K562 (cell line): ENCODE data around the gene LAMC1.

Source experiments
- ELF1 ChIP-seq: fragments of 200-800 bp; sonication (Bioruptor generic); IDR thresholded peaks from 2 replicates; pipeline ENCODE4 v1.6.1; 2016; ENCODE audit warnings: missing genetic modification characterization, missing compliant biosample characterization
- NFIC ChIP-seq: fragments of 450-650 bp; IDR thresholded peaks from 2 replicates; pipeline ENCODE4 v1.6.1; 2017; ENCODE audit warnings: mild to moderate bottlenecking, inconsistent platforms
- PHF8 ChIP-seq: fragments of 200-600 bp; sonication (generic); IDR thresholded peaks from 2 replicates; pipeline ENCODE4 v1.6.1; 2012; ENCODE audit warnings: mixed run types, mild to moderate bottlenecking, inconsistent platforms, low read length, moderate library complexity, borderline replicate concordance
- POLR2A ChIP-seq: fragments of 450-650 bp; conservative IDR thresholded peaks from 2 replicates; pipeline ENCODE4 v1.6.1; 2016
- RBFOX2 ChIP-seq: fragments of 200-400 bp; formaldehyde crosslinking; IDR thresholded peaks from 2 replicates; pipeline ENCODE4 v1.6.1; 2017; ENCODE audit warnings: low read depth, mild to moderate bottlenecking, low read length, moderate library complexity
- RBM22 ChIP-seq: fragments of 200-400 bp; formaldehyde crosslinking; IDR thresholded peaks from 2 replicates; pipeline ENCODE4 v1.6.1; 2018; ENCODE audit warnings: low read length, low read depth; ENCODE audit not compliant: poor library complexity, severe bottlenecking
- RFX5 ChIP-seq: IDR thresholded peaks from 2 replicates; pipeline ENCODE4 v1.6.1; 2011; ENCODE audit warnings: low read depth, mild to moderate bottlenecking, improper control_type of control experiment, low read length
- YY1 ChIP-seq, 3 experiments: IDR thresholded peaks; 2 replicates each; pipeline ENCODE4 v1.6.1; 2011; ENCODE audit warnings: low read length in 2 of 3, mild to moderate bottlenecking in 2 of 3, moderate library complexity in 2 of 3, borderline replicate concordance in 1 of 3, control low read depth in 1 of 3, low read depth in 1 of 3; ENCODE audit not compliant: insufficient read depth in 3 of 3, insufficient replicate concordance in 2 of 3, control insufficient read depth in 1 of 3, insufficient read length in 1 of 3; ENCODE audit errors: extremely low read depth in 1 of 3
- ZNF586 ChIP-seq: fragments of 450-650 bp; formaldehyde crosslinking; conservative IDR thresholded peaks from 2 replicates; pipeline ENCODE4 v1.4.0; 2020; ENCODE audit warnings: mild to moderate bottlenecking, moderate library complexity
- TF ChIP-seq, protein P1 (sequence below), 2 experiments: fragments of 450-650 bp in 1 of 2; sonication (generic) in 1 of 2; formaldehyde crosslinking; conservative IDR thresholded peaks; 2 replicates each; pipeline versions ENCODE4 v1.4.0 to v1.8.1; 2020 to 2022; ENCODE audit warnings: mild to moderate bottlenecking in 1 of 2, missing genetic modification reagents in 1 of 2

DNA sequence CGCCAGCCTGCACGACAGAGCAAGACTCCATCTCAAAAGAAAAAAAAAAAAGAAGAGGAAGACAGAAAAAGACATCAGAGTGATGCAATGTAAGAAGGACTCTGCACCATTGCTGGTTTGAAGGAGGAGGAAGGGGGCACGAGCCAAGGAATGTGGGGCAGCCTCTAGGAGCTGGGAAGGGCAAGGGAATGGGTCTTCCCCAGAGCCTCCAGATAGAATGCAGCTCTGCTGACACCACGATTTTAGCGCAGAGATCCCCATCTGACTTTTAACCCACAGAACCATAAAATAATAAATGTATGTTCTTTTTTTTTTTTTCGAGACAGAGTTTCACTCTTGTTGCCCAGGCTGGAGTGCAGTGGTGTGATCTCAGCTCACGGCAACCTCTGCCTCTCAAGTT, 129.0 kb downstream of the LAMC1 start:
- TF ChIP-seq, protein P1, sequence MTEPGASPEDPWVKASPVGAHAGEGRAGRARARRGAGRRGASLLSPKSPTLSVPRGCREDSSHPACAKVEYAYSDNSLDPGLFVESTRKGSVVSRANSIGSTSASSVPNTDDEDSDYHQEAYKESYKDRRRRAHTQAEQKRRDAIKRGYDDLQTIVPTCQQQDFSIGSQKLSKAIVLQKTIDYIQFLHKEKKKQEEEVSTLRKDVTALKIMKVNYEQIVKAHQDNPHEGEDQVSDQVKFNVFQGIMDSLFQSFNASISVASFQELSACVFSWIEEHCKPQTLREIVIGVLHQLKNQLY (CRISPR knock-in tag; conservative IDR thresholded peaks at IDR 0.05) = no peak
- no peak for TF ChIP-seq RBM22
- TF ChIP-seq POLR2A = no peak
- TF ChIP-seq NFIC = no peak
- TF ChIP-seq YY1 (IDR thresholded peaks at IDR 0.05; ENCODE audit: borderline replicate concordance in 1 of 3, control insufficient read depth in 1 of 3, extremely low read depth in 1 of 3, insufficient read depth in 3 of 3, insufficient read length in 1 of 3, insufficient replicate concordance in 2 of 3, low read depth in 1 of 3, low read length in 2 of 3) = no peak
- no peak for TF ChIP-seq ELF1
- TF ChIP-seq ZNF586 (CRISPR knock-in tag) = no peak
- no peak for TF ChIP-seq PHF8
- TF ChIP-seq RBFOX2 = no peak
- TF ChIP-seq RFX5 = no peak
